Liver (tissue), 3 donors: ENCODE measurements around the gene WASL.

Experiments
- SP1 ChIP-seq: IDR thresholded peaks from 2 replicates; pipeline ENCODE4 v1.6.1; 2018; ENCODE audit warnings: antibody characterized with exemption, mild to moderate bottlenecking
- TF ChIP-seq, protein P1 (sequence below): fragments of 150-350 bp; IDR thresholded peaks from 2 replicates; pipeline ENCODE4 v1.5.1; 2017; ENCODE audit warnings: improper control_type of control experiment, low read depth, low read length; ENCODE audit not compliant: missing input control
- TF ChIP-seq, protein P2 (sequence below): IDR thresholded peaks from 2 replicates; pipeline ENCODE4 v1.6.1; 2016; ENCODE audit warnings: antibody characterized with exemption
- donor health status: healthy.
- donor health status: healthy.

DNA sequence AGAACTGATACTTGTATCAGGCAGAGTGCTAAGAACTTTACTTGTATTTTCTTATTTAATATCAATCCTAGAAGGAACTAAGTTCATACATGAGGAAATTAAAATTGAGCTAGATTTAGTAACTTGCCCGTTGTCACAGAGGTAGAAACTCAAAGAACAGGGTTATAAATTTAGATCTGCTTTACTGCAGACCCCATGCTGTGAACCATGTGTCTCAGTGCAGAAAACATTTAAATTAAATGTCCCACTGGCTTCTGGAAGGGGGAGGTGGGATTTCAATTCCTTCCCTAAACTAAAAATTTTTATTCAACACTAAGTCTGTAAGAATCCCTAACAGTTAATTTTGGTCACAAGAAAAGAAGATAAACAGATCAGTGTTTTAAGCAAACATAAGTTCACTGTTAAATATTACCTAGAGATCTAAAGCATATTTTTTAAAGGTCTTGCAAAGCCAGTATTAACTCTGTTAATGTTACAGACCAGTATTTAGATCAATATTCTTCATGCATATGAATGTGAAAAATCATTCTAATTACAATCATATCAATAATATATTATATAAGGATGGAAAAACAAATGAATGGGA, 23.1 kb downstream of the WASL start:
- TF ChIP-seq, protein P1, sequence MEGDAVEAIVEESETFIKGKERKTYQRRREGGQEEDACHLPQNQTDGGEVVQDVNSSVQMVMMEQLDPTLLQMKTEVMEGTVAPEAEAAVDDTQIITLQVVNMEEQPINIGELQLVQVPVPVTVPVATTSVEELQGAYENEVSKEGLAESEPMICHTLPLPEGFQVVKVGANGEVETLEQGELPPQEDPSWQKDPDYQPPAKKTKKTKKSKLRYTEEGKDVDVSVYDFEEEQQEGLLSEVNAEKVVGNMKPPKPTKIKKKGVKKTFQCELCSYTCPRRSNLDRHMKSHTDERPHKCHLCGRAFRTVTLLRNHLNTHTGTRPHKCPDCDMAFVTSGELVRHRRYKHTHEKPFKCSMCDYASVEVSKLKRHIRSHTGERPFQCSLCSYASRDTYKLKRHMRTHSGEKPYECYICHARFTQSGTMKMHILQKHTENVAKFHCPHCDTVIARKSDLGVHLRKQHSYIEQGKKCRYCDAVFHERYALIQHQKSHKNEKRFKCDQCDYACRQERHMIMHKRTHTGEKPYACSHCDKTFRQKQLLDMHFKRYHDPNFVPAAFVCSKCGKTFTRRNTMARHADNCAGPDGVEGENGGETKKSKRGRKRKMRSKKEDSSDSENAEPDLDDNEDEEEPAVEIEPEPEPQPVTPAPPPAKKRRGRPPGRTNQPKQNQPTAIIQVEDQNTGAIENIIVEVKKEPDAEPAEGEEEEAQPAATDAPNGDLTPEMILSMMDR, result no peak
- TF ChIP-seq SP1, result no peak
- TF ChIP-seq, protein P2, sequence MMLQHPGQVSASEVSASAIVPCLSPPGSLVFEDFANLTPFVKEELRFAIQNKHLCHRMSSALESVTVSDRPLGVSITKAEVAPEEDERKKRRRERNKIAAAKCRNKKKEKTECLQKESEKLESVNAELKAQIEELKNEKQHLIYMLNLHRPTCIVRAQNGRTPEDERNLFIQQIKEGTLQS, result no peak
